AG09319 (cell line): ENCODE measurements around the gene DEFB129.

Source experiments
- DNase-seq: peaks from one replicate; pipeline ENCODE4 v3.0.0-alpha.2; 2010; ENCODE audit warnings: low read depth; ENCODE audit errors: extremely low read depth
- TF ChIP-seq, protein P1 (sequence below): IDR thresholded peaks from 2 replicates; pipeline ENCODE4 v1.5.1; 2011; ENCODE audit warnings: low read depth, mild to moderate bottlenecking, inconsistent platforms, low read length, moderate library complexity

The DEFB129 gene

DNA sequence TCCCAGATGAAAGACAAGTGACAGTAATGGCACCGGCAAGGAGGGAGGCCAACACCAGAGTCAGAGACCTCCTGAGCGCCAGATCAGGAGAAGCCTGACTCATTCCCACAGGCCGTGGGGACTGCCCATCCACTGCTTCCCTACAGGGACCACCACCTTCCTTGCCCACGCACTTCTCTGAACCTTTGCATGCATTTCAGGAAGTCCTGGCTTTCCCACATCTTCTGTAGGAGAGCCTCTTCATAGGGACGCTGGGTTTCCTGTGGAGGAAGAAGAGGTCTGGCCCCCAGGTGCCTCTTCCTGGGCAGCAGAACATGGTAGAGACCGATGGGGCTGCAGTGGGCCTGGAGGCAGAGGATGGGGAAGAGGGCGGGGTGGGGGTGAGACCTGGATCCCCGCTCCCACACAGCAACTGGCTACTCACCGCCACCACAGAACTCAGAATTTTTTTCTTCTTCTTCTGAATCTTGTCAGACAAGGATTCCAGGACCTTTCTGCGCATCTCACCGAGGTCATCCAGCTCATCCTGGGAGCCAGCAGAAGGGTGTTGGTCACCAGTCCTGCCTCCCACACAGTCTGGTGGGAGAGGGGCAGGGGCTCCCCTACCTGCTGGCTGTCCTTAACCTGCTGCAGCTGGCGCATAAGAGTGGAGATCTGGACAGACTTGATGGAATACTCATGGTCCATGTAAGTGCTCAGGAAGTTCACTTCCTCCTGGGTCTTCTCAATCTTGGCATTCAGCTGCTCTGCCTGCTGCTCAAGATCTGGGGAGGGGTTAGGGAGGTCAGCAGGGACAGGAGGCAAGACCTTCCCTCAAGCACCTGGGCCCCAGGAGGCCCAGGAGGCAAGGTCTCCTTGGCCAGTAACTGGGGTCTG is 49.8 kb downstream of the DEFB129 start:
- no peak for DNase-seq
- TF ChIP-seq, protein P1, sequence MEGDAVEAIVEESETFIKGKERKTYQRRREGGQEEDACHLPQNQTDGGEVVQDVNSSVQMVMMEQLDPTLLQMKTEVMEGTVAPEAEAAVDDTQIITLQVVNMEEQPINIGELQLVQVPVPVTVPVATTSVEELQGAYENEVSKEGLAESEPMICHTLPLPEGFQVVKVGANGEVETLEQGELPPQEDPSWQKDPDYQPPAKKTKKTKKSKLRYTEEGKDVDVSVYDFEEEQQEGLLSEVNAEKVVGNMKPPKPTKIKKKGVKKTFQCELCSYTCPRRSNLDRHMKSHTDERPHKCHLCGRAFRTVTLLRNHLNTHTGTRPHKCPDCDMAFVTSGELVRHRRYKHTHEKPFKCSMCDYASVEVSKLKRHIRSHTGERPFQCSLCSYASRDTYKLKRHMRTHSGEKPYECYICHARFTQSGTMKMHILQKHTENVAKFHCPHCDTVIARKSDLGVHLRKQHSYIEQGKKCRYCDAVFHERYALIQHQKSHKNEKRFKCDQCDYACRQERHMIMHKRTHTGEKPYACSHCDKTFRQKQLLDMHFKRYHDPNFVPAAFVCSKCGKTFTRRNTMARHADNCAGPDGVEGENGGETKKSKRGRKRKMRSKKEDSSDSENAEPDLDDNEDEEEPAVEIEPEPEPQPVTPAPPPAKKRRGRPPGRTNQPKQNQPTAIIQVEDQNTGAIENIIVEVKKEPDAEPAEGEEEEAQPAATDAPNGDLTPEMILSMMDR: no peak

DNA sequence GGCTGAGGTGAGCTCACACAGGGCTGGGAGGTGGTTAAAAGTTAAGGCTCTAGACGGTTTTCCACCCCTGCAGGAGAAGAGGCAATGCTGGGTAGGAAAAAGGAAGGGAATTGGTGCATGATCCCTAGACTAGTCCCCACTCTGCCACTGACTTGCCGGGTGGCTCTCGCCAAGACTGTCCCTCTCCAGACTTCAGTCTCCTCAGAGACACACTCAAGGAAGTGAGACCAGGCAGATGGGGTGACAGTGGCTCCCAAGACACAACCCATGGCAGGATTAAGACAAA is 50.4 kb downstream of the DEFB129 start:
- no peak for DNase-seq
- TF ChIP-seq, protein P1: no peak

DNA sequence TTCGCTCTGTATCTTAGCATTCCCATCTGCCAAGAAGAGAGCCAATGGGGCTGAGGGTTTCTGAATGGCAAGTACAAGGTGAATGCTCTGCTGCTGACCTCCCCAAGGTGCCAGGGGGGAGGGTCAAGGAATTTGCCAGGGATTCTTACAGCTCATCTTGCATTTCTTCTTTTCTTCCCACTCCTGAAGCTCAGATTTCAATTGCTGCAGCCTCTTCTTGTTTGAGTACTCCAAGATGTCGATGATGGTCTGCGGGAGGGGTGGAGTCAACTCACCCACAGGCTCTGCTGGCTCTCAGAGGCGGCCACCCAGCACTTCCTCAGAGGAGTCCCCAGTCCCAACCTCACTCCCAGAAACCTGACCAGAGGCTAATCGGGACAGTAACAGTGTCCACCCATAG is 51.1 kb downstream of the DEFB129 start:
- TF ChIP-seq, protein P1: no peak
- no peak for DNase-seq

DNA sequence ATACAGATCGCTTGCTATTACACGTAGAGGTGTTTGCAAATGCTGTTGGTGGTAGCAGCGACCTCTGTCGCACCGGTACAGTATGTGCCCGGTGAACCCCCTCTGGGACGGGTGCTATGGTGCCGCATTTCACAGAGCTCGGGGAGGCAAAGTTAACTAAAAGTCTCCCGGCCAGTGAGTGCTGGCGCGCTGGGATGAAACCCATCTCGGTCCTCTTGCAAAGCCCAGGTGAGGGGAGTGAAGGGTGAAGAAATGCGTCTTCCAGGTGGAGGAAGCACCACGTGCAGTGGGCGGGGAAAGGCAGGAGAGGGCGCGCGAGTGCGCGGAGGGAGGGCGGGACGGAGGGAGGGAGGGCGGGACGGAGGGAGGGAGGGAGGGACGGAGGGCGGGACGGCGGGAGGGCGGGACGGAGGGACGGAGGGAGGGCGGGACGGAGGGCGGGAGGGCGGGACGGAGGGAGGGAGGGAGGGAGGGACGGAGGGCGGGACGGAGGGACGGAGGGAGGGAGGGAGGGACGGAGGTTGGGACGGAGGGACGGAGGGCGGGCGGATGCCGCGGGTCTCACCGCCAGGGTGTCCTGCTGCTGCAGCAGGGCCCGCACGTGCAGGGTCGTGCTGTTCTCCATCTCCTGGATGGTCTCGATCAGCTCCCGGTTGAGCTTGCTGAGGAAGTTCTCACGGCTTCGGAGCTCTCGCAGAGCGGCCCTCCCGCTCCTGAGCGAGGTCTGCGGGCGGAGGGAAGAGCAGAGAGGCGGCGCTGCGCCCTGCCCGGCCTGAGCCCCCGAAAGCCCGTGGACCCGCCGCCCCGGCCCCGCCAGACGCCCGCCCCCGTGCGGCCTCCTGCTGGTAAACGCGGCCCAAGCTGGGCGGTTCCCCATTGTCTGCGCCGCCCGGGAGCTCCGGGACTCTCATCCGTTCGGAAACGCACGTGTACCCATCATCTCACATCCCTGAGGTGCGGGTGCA is 51.8 kb downstream of the DEFB129 start:
- DNase-seq: no peak
- TF ChIP-seq, protein P1: peak; percentile 0
